GM12874 (cell line): ENCODE data around the gene TUBAL3.

Experiments
- TF ChIP-seq, protein P1 (sequence below): IDR thresholded peaks from 2 replicates; pipeline ENCODE4 v1.5.1; 2011; ENCODE audit warnings: low read depth, mild to moderate bottlenecking, control low read depth, low read length, moderate library complexity; ENCODE audit not compliant: insufficient read depth

The TUBAL3 gene

DNA sequence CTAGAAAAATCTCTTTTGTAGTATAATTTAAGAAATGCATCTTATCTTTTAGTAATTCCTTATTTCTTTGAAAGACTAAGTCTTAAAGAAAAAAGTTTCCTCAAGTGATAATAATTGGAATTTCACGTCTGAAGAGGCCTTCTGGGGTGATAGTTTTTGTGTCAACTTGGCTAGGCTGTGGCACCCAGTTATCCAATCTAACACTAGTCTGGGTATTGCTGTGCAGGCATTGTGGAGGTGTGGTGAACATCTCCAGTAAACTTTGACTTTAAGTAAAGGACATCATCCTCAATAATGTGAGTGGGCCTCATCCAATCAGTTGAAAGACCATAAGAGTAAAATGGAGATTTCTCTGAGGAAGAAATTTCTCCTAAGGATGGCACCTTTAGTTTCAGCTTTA, 2.3 kb upstream of the TUBAL3 start:
- TF ChIP-seq, protein P1, sequence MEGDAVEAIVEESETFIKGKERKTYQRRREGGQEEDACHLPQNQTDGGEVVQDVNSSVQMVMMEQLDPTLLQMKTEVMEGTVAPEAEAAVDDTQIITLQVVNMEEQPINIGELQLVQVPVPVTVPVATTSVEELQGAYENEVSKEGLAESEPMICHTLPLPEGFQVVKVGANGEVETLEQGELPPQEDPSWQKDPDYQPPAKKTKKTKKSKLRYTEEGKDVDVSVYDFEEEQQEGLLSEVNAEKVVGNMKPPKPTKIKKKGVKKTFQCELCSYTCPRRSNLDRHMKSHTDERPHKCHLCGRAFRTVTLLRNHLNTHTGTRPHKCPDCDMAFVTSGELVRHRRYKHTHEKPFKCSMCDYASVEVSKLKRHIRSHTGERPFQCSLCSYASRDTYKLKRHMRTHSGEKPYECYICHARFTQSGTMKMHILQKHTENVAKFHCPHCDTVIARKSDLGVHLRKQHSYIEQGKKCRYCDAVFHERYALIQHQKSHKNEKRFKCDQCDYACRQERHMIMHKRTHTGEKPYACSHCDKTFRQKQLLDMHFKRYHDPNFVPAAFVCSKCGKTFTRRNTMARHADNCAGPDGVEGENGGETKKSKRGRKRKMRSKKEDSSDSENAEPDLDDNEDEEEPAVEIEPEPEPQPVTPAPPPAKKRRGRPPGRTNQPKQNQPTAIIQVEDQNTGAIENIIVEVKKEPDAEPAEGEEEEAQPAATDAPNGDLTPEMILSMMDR = no peak

DNA sequence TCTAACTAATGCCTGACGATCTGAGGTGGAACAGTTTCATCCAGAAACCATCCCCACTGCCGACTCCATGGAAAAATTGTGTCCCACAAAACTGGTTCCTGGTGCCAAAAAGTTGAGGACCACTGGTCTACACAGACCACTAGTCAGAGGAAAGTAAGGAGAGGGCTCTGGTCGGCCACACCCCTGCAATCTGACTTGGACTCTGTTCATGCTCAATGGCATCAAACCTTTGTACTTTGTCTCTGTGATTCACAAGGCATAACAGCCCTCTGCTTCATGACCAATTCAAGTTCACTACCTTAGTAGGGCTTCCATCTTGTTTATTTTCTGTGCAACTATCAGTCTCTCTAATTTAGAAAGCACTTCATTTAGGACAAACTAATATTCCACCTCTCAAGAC, 1.8 kb downstream of the TUBAL3 start:
- TF ChIP-seq, protein P1 = no peak

DNA sequence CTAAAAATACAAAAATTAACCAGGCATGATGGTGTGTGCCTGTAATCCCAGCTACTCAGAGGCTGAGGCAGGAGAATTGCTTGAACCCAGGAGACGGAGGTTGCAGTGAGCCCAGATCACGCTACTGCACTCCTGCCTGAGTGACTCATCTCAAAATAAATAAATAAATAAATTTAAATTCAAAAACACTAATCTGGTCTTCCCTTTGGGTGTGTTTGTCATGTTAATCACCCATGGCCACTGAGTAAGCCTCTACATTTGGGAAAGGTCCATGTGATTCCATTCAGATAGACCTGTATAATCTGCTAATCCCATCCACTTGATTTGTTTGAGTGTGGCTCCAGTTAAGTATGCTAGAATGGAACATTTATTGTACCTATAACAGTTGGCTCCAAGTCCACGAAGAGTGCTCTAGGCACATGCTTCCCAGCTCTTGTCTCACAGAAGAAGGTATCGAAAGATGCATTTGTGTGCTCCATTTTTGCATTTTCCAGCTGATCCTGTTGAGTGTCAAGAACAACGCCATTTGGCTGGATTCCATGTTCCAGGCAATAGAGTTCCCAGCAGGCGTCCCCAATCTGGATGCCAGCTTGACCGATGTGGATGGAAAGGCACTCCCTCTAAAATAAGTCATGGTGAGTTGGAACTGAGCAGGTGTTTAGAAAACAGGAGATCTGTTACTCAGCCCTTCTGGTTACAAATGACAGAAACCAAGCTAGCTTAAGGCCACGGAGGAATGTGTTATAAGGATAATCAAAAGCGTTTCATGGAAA, 4.0 kb downstream of the TUBAL3 start:
- TF ChIP-seq, protein P1 = no peak

DNA sequence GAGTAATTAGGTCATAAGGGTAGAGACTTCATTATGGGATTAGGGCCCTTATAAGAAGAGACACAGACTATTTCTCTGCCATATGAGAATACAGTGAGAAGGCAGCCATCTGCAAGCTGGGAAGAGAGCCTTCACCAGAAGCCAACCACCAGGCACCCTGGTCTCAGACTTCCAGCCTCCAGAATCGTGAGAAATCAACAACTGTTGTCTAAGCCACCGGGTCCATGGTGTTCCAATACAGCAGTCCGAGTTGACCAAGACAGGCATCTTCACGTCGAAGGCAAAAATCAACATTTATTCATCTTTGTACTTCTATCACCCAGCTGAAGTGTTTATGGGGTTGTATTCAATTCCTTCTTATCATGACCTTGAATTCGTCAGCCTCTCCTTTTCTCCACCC, 5.3 kb downstream of the TUBAL3 start:
- TF ChIP-seq, protein P1 = no peak

DNA sequence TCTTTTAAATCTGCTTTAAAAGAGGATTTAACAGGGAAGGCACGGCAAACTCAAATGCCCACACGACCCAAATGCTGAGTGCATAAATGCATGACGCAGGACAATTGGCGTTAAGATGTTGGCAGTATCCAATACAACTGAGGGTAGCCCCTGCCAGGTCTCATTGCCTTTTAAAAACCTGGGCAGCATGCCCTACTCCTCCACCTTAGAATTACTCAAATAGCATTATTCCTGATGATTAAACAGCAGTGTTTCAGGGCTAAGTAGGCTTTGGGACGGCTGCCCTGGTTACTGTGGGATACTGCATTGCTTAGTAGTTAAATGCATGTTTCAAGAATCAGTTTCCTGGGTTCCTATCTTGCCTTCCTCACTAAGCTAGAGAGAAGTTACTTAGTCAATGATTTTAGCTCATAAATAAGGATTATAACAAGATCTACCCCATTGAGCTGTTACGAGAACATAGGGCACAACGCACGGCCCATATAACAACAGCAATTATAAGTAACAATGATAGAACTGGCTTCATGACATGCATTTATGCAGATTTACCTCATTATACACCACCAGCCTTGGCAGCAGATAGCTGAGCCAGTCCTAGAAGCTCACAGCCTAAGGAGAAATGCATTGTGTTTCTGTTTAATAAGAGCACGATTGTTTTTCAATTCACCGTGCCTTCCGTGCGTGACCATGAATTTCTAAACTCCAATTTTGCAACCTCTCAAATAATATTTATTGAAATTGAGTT, 7.9 kb downstream of the TUBAL3 start:
- TF ChIP-seq, protein P1 = no peak

DNA sequence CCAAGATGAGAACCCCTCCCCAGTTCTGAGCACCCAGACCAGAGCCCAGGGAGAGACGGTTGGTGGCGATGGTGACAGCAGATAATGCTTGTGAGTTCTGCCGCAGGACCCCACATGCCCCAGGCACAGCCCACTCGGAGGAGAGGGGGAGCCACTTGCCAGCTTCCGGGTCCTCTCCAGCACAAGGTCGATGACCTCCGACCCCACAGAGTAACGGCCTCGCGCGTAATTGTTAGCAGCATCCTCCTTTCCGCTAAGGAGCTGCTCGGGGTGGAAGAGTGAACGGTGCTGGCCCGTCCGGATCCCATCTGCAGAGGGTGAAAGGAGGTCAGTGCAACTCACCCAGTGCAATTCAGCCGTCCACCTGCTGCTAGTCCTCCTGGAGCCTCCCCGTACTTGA, 9.5 kb downstream of the TUBAL3 start:
- TF ChIP-seq, protein P1 = no peak

DNA sequence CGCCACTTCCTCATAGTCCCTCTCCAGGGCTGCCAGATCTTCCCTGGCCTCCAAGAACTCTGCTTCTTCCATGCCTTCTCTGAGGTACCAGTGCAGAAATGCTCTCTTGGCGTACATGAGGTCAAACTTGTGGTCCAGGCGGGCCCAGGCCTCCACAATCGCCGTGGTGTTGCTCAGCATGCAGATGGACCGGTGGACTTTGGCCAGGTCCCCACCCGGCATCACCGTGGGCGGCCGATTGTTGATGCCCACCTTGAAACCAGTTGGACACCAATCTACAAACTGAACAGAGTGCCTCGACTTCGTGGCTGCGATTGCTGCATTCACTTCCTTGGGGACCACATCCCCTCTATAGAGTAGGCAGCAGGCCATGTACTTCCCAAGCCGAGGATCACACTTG, 11.1 kb downstream of the TUBAL3 start:
- TF ChIP-seq, protein P1 = no peak
